GM10266 (cell line): ENCODE data around the gene KEAP1.
A peak's percentile ranks its signal among the peaks of the same experiment; 100 is the strongest.
"Not testable (repeated sequence)": the region's sequence is repeated elsewhere in the genome, so short reads cannot be mapped to it uniquely, and the experiment has no call there.

ENCODE experiments used
- DNase-seq: peaks from one replicate; pipeline ENCODE4 v3.0.0; 2012; ENCODE audit errors: extremely low spot score
- TF ChIP-seq, protein P1 (sequence below): IDR thresholded peaks from 2 replicates; pipeline ENCODE4 v1.5.1; 2012; ENCODE audit warnings: mild to moderate bottlenecking, low read depth; ENCODE audit not compliant: control insufficient read depth, insufficient read depth; ENCODE audit errors: missing control alignments

The KEAP1 gene

DNA sequence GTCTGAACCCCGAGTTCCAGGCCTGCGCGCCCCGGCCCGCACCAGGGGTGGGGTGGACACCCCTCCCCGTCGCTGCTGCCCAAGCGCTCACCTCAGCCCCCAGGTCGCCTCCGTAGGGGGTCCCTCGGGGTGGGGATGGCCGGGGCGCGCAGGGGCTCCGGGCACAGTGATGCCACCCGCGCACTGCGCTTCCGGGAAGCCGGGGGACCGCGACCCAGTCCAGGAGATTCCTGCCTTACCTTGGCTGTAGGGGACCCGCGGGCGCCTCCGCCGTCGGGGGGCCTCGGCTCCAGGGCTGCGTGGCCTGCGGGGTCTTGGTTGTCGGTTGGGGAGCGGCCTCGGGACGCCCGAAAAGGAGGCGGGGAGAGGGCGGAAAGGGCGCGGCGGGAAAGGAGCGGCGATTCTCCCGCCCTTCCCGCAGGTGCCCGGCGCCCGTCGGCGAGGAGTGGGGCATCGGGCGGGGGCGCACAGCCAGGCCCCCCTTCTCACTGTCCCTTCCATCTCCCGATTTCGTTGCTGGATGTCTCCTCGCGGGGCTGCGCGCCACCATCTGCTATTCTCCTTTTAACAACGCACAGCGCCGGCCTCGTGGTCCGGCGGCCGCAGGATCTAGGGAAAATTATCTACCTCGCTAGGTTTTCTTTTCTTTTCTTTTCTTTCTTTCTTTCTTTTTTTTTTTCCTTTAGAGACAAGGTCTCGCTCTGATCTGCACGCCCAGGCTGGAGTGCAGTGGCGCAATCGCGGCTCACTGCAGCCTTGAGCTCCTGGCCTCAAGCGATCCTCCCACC is at the start of gene KEAP1:
TSS of gene KEAP1 (minus strand) at position 355 of the 788 bp plus-strand sequence. CDS start 3,323 bp downstream, outside the sequence.
- TF ChIP-seq, protein P1, sequence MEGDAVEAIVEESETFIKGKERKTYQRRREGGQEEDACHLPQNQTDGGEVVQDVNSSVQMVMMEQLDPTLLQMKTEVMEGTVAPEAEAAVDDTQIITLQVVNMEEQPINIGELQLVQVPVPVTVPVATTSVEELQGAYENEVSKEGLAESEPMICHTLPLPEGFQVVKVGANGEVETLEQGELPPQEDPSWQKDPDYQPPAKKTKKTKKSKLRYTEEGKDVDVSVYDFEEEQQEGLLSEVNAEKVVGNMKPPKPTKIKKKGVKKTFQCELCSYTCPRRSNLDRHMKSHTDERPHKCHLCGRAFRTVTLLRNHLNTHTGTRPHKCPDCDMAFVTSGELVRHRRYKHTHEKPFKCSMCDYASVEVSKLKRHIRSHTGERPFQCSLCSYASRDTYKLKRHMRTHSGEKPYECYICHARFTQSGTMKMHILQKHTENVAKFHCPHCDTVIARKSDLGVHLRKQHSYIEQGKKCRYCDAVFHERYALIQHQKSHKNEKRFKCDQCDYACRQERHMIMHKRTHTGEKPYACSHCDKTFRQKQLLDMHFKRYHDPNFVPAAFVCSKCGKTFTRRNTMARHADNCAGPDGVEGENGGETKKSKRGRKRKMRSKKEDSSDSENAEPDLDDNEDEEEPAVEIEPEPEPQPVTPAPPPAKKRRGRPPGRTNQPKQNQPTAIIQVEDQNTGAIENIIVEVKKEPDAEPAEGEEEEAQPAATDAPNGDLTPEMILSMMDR = no peak
- peak; percentile 65 for DNase-seq

DNA sequence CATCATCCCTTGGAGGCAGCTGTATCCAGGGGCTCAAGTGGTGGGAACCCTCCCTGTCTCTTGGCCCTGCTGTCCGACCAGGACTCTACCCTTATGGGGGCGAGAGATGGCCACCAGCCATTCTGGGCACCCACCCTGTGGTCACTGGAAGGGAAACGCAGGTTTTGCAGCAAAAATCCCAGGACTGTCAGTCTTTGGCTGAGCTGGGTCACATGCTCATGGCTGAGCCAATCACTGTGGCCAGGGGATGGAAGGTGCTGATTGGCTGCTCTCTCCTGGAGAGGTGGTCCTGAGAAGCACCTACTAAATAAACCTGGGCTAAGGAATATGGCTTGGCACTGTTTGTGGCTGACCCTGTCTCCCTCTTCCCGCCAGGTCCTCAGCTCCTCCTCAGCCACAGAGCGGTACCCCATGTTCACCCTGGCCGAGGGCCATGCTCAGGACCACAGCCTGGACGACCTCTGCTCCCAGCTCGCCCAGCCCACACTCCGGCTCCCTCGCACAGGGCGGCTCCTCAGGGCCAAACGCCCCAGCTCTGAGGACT is 49.4 kb upstream of the KEAP1 start:
- no peak for DNase-seq
- TF ChIP-seq, protein P1 = no peak

DNA sequence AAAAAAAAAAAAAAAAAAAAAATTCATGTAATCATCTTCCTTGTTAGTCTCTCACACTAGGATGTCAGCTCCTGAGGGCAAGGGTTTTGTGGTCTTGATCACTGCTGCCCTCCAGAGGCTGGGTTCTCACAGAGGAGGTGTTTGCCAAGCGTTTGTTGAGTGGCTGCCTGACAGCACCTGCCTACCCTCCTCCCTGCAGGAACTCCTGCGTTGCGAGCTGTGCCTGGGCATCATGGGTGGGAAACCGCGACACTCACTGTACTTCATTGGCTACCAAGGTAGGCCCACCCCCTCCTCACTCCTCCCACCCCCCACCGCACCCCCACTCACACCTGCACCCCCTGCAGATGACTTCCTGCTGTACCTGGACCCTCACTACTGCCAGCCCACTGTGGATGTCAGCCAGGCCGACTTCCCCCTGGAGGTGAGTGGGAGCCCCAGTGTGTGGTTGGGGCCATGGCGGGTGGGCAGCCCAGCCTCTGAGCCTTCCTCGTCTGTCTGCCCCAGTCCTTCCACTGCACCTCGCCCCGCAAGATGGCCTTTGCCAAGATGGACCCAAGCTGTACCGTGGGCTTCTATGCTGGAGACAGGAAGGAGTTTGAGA is 48.6 kb upstream of the KEAP1 start:
- TF ChIP-seq, protein P1 = peak; percentile 17
- no peak for DNase-seq

DNA sequence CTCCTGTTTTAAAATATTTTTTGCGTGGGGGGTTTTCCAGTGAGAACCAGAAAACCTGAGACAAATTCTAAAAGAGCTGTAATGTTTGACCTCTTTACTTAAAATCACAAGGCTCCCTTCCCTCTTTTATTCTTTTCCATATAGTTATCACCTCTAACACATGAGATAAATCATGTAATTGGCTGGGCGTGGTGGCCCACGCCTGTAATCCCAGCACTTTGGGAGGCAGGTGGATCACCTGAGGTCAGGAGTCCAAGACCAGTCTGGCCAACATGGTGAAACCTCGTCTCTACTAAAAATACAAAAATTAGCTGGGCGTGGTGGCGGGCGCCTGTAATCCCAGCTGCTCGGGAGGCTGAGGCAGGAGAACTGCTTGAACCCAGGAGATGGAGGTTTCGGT is 47.9 kb upstream of the KEAP1 start:
- not testable (repeated sequence) for DNase-seq

DNA sequence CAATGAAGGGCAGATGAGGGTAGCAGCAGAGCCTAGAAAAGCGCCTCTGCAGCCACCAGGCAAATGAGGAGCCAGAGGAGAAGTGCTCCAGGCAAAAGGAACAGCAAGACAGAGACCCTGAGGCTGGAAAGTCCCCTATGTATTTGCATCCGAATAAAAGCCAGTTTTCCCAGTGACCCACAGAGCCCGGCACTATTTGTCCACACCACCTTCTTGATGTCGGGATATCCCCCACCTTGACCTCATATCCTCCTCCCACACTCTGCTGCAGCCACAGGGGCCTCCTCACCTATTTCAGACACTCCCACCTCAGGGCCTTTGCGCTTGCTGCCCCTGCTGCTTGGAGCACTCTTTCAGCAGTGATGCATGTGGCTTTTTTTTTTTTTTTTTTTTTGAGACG is 47.2 kb upstream of the KEAP1 start:
- peak; percentile 25 for DNase-seq
- TF ChIP-seq, protein P1 = no peak

DNA sequence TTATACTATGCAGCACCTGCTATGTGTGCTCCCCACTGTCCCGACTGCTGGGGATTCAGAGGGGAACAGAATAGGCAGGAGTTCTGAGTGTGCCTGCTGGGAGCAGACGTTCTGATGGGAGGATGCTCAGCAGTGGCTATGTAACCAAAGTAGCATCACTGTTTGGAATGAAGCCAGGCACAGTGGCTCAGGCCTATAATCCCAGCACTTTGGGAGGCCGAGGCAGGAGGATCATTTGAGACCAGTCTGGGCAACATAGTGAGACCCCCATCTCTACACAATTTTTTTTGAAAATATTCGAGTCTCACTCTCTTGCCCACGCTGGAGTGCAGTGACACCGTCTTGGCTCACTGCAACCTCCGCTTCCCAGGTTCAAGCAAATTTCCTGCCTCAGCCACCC is 46.6 kb upstream of the KEAP1 start:
- no peak for DNase-seq
- TF ChIP-seq, protein P1 = no peak

DNA sequence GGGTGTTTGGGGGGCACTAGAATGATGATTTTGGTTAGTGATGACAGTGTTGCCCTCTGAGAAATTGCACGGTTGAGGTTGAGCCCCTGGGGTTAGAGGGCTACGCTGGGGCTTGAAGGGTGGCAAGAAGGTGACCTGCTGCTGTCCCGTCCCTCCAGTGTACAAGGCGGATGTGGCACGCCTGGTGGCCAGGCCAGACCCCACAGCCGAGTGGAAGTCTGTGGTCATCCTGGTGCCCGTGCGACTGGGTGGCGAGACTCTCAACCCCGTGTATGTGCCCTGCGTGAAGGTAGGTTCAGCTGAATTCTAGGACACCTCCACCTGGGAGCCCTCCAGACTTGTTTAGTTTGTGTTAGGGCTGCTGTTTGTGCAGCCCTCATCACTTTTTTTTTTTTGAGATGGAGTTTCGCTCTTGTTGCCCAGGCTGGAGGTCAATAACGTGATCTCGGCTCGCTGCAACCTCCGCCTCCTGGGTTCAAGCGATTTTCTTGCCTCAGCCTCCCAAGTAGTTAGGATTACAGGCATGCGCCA is 45.7 kb upstream of the KEAP1 start:
- TF ChIP-seq, protein P1 = no peak
- DNase-seq = peak; percentile 6
